Right lobe of liver (tissue), 6 donors: ENCODE data around the gene PHF14. TPM values are rescaled to one million over a fixed set of nuclear protein-coding genes. Genes with fewer than 3 reads are reported as not detected.
A peak's percentile ranks its signal among the peaks of the same experiment; 100 is the strongest.

Source experiments
- ATAC-seq, 4 donors: fragments of 200-7000 bp; cut with Tn5 transposase; one replicate each; pipeline ENCODE4 v1.9.1; 2020; ENCODE audit warnings: mild to moderate bottlenecking in 4 of 4, moderate library complexity in 4 of 4
- DNase-seq, 3 donors: peaks; one replicate each; pipeline ENCODE4 v3.0.0-alpha.2; 2020
- H3K27ac ChIP-seq, 3 donors: fragments of 200-600 bp; one replicate each; pipeline ENCODE4 v1.8.0; 2022
- H3K27me3 ChIP-seq, 2 donors: fragments of 200-600 bp; one replicate each; pipeline ENCODE4 v1.8.0; 2022
- H3K36me3 ChIP-seq, 4 donors: fragments of 200-600 bp; sonication (generic) in 1 of 4; one replicate each; pipeline versions ENCODE4 v1.5.1 to v1.8.0; 2017 to 2022; ENCODE audit warnings: control low read depth in 1 of 4
- H3K4me1 ChIP-seq, 4 donors: fragments of 200-600 bp; sonication (generic) in 1 of 4; one replicate each; pipeline versions ENCODE4 v1.5.1 to v1.8.0; 2017 to 2022; ENCODE audit warnings: control low read depth in 1 of 4
- H3K4me3 ChIP-seq, 3 donors: fragments of 200-600 bp; one replicate each; pipeline ENCODE4 v1.8.0; 2022
- H3K9me3 ChIP-seq, 4 donors: fragments of 200-600 bp; sonication (generic) in 1 of 4; one replicate each; pipeline versions ENCODE4 v1.5.1 to v1.8.0; 2017 to 2022; ENCODE audit warnings: control low read depth in 1 of 4
- POLR2A ChIP-seq: fragments of 450-650 bp; IDR thresholded peaks from one replicate; pipeline ENCODE4 v1.6.1; 2017; ENCODE audit warnings: antibody characterized with exemption, mild to moderate bottlenecking
- WGBS: methylation state at CpG from one replicate; pipeline ENCODE4 v1.1.6; 2018; ENCODE audit warnings: low coverage, low lambda C conversion rate; ENCODE audit not compliant: insufficient coverage; ENCODE audit errors: missing lambda C conversion rate; 5-methylcytosine and 5-hydroxymethylcytosine counted together
- intact Hi-C, 2 donors: fragments of 100-400 bp; cut with DNase I; formaldehyde crosslinking; loops; one replicate each; pipeline versions ENCODE4 v1.11.2 to v1.14.1; 2022
- total RNA-seq, 6 experiments: library from RNA; depleted of rRNA in 2 of 6; stranded (reverse); fragments of >200 nt in 2 of 6; fragmentation: NEBNext Ultra II Directional in 3 of 6; extraction: Animal tissue kit (Norgen Biotek cat#: 25700) in 3 of 6; gene quantifications; one replicate each; pipeline versions ENCODE4 v1.1.0 to v1.2.4, GENCODE V29; 2016 to 2023
- TF ChIP-seq, protein P1 (sequence below), 4 donors: fragments of 200-600 bp in 3 of 4; fragments of 450-650 bp in 1 of 4; IDR thresholded peaks; one replicate each; pipeline versions ENCODE4 v1.5.1 to v1.8.0; 2016 to 2022; ENCODE audit warnings: antibody characterized with exemption in 4 of 4, mild to moderate bottlenecking in 2 of 4
- donor health status: DM: no; HTN: yes; CAD: no.
- donor health status: DM: no; HTN: no; CAD: no.
- donor health status: DM: no; HTN: no; CAD: no.
- donor health status: DM: no; HTN: yes; CAD: no.
- donor health status: DM: no; HTN: yes; CAD: no.

The PHF14 gene
- total RNA-seq, 6 experiments from 2014 or later, result 13.5 to 25.7 (median 16.7) TPM

DNA sequence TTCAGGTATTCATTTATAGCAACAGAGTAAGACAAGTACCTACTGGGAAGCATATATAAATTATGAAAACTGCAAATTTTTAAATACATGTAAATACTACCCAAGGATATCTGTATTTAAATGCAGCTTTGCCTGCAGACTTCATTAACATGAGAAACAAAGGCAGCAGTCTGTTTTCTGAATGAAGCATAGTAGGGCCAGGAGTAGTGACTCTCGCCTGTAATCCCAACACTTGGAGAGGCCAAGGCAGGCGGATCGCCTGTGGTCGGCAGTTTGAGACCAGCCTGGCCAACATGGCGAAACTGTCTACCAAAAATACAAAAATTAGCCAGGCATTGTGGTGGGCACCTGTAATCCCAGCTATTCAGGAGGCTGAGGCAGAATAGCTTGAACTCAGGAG lies 42.5 kb upstream of the PHF14 start:
- H3K4me1 ChIP-seq, result no peaks in the 10 kb centered on the region
- ATAC-seq, result no peak
- H3K27me3 ChIP-seq, result no peaks in the 10 kb centered on the region
- H3K27ac ChIP-seq, result no peak overlapping the region
- peaks cover 0 to 33% (median 7%) of the 10 kb centered on the region in 4 donors for H3K36me3 ChIP-seq
- H3K9me3 ChIP-seq, result no peaks in the 10 kb centered on the region
- WGBS, result 48% methylated on average over 2 of the region's 5 CpGs
- no peak for TF ChIP-seq POLR2A
- TF ChIP-seq, protein P1, sequence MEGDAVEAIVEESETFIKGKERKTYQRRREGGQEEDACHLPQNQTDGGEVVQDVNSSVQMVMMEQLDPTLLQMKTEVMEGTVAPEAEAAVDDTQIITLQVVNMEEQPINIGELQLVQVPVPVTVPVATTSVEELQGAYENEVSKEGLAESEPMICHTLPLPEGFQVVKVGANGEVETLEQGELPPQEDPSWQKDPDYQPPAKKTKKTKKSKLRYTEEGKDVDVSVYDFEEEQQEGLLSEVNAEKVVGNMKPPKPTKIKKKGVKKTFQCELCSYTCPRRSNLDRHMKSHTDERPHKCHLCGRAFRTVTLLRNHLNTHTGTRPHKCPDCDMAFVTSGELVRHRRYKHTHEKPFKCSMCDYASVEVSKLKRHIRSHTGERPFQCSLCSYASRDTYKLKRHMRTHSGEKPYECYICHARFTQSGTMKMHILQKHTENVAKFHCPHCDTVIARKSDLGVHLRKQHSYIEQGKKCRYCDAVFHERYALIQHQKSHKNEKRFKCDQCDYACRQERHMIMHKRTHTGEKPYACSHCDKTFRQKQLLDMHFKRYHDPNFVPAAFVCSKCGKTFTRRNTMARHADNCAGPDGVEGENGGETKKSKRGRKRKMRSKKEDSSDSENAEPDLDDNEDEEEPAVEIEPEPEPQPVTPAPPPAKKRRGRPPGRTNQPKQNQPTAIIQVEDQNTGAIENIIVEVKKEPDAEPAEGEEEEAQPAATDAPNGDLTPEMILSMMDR (IDR thresholded peaks at IDR 0.05), result no peak
- no peak for DNase-seq
- H3K4me3 ChIP-seq, result no peak overlapping the region
- intact Hi-C loops, result no loop called here

DNA sequence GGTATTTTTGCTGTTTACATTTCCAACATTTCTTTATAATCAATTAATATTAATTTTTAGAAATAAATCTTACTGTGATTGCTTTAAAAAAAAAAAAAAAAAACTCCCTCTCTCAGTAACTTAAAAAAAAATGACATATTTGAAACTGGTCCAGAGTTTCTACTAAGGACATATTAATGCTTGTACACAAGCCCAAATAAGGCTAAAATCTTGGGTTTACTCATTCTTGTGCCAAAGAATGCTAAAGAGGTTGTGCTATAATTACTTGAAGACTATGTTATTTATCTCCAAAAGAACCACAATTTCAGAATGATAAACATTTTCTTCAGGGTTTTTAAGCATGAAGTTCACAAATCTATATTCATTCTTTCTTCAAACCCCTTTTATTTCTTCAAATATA lies 39.4 kb upstream of the PHF14 start:
- TF ChIP-seq POLR2A, result no peak
- TF ChIP-seq, protein P1 (IDR thresholded peaks at IDR 0.05), result no peak
- H3K4me1 ChIP-seq, result peaks cover 0 to 12% (median 5%) of the 10 kb centered on the region in 4 donors
- H3K9me3 ChIP-seq, result no peaks in the 10 kb centered on the region
- intact Hi-C loops, result no loop called here
- no peak for DNase-seq
- no peak for ATAC-seq
- no peaks in the 10 kb centered on the region for H3K27me3 ChIP-seq
- H3K27ac ChIP-seq, result peak overlapping the region in 1 of 3 donors; percentile 3
- no peak overlapping the region for H3K4me3 ChIP-seq
- H3K36me3 ChIP-seq, result peaks cover 0 to 47% (median 10%) of the 10 kb centered on the region in 4 donors

DNA sequence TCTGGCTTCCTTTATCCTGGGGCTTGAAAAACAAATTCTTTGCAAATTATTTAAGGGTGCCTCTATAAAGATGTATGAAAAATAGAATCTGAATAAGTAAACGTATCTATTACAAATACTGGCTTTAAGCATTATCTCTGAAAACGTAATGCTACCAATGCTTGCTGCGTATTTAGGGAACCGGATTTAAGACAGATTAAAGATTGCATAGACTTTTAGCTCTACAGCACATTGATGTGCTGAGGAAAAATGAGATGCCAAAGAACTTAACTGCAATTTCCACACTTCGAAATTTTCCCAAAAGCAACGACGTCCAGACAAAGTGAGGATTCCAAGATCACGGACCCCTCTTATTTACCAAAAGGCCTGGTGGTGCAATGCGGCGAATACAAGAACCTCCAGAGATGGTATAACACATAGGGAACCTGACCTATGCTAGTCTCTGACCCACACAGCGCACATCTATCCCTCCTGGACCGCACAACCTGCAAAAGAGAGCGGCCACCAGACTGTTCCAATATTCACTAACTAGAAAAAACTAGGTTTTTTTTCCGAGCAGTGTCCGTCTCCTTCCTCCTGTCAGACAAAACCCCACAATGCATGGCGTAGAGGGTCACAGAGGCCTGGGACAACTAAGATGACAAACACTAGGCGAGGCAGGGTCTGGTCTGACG lies 34.3 kb upstream of the PHF14 start:
- Histone ChIP-seq H3K4me3 (peak overlapping the region; percentile 71 to 88 (median 76)), H3K9me3 (no peaks in the 10 kb centered on the region), H3K36me3 (peaks cover 0 to 22% (median 8%) of the 10 kb centered on the region in 4 donors), H3K27me3 (no peaks in the 10 kb centered on the region), H3K4me1 (peaks cover 0 to 12% (median 5%) of the 10 kb centered on the region in 4 donors), H3K27ac (peak overlapping the region; percentile 94 to 97 (median 94))
- intact Hi-C loops, result no loop called here
- peak; percentile 12 to 36 (median 24) for ATAC-seq
- under 1% methylated on average over 18 of the region's 18 CpGs for WGBS
- no peak for DNase-seq
- TF ChIP-seq, protein P1 (IDR thresholded peaks at IDR 0.05), result no peak
- no peak for TF ChIP-seq POLR2A

DNA sequence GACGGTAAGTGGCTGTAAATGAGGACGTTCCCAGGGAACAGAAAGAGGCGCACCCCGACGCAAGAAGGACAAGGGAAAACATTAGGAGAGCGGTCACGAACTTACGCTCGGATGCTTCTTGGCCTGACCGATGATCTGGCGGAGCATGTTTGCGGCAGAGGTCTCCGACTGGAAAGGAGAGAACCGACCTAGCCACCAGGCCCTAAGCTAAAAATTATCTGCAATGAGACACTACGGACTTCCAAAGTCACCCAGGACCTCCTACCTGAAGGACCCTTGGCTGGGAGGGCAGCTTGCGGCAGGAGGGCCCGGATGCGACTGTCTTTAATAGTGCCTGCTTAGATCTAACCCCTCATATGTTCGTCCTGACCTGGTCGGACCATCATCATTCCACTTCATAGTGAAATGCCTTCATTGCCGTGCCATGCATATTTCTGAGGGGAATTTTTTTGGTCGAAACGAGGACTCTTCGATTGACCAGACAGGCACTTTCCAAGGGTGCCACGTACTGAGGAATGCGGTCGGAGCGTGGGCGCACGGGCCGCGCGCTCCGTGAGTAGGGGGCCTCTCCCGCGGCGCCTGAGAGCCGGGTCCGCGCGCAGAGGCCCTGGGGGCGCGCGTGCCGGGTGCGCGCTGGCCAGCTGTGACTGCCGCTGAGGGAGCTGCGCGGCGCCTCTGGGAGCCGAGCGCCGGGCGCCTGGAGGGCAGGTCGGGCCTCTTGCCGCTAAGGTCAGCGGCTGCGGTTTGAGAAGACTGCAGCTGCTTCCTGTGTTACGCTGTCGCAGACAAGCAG lies 33.6 kb upstream of the PHF14 start:
- Histone ChIP-seq H3K36me3 (peaks cover 0 to 22% (median 8%) of the 10 kb centered on the region in 4 donors), H3K4me1 (peaks cover 0 to 12% (median 5%) of the 10 kb centered on the region in 4 donors), H3K27me3 (no peaks in the 10 kb centered on the region), H3K27ac (peak overlapping the region; percentile 94 to 97 (median 94)), H3K4me3 (peak overlapping the region; percentile 71 to 88 (median 76)), H3K9me3 (no peaks in the 10 kb centered on the region)
- peak; percentile 89 to 92 (median 90) for DNase-seq
- intact Hi-C loops, result no loop called here
- 0% methylated on average over 33 of the region's 61 CpGs for WGBS
- TF ChIP-seq, protein P1 (IDR thresholded peaks at IDR 0.05), result no peak
- TF ChIP-seq POLR2A, result peak; percentile 89
- ATAC-seq, result peak; percentile 97 to 99 (median 98)
